ENCODE results near the gene ANTXR2. TPM values are rescaled to one million over a fixed set of nuclear protein-coding genes. Genes with fewer than 3 reads are reported as not detected.

The ANTXR2 gene
- total and polyA plus RNA-seq, 2 of the 8 experiments (the other 6 are each of a cell fraction or from before 2014, with no cell fraction given) = 1.1 to 7.5 TPM

GRCh38 chr4:79948739-79949138 is 124.3 kb downstream of the ANTXR2 start:
- H2BK120ac ChIP-seq (replicated peaks; ENCODE audit: low read depth, low read length) = no peak overlapping the region
- ChIA-PET POLR2A (ENCODE audit: partially characterized antibody) (no interaction called here), CTCF (ENCODE audit: partially characterized antibody) (no interaction called here)
- H3K23ac ChIP-seq (ENCODE audit: insufficient read length) = no peak overlapping the region
- H3K56ac ChIP-seq (replicated peaks; ENCODE audit: insufficient read length, low read depth, low read length) = no peak overlapping the region
- H4K91ac ChIP-seq (replicated peaks; ENCODE audit: insufficient read length, low read length) = no peak overlapping the region
- H4K5ac ChIP-seq (ENCODE audit: insufficient read length, low read depth, low read length) = no peak overlapping the region
- H4K8ac ChIP-seq (ENCODE audit: extremely low read depth, insufficient read depth, low read length) = no peak overlapping the region
- H3K36me3 ChIP-seq (ENCODE audit: control insufficient read depth in 2 of 4, insufficient read depth in 4 of 4, low read length in 3 of 4) = no peaks in the 10 kb centered on the region
- H2AFZ ChIP-seq (ENCODE audit: low read length) = no peak overlapping the region
- no peak overlapping the region for H3K9ac ChIP-seq (replicated peaks in 1 of 4; ENCODE audit: extremely low read depth in 1 of 4, low read depth in 3 of 4, low read length in 3 of 4)
- no peak overlapping the region for H3K14ac ChIP-seq (ENCODE audit: insufficient read length)
- no peak overlapping the region for H3K4ac ChIP-seq (replicated peaks; ENCODE audit: insufficient read length, low read depth, low read length)
- H2BK20ac ChIP-seq (ENCODE audit: low read length) = no peak overlapping the region
- H3K79me1 ChIP-seq (ENCODE audit: low read depth, low read length) = no peaks in the 10 kb centered on the region
- no peak overlapping the region for H2AK5ac ChIP-seq (ENCODE audit: low read depth, low read length)
- no peak overlapping the region for H3K18ac ChIP-seq (ENCODE audit: extremely low read depth, low read length)
- H3K4me3 ChIP-seq (ENCODE audit: extremely low read depth in 1 of 4, insufficient read depth in 2 of 4, low read depth in 3 of 4, low read length in 4 of 4) = no peak overlapping the region
- H2BK5ac ChIP-seq (ENCODE audit: low read depth, low read length) = no peak overlapping the region
- H3K23me2 ChIP-seq (ENCODE audit: low read depth, low read length) = no peaks in the 10 kb centered on the region
- no peak overlapping the region for H2BK12ac ChIP-seq (ENCODE audit: low read depth, low read length)
- H3K27me3 ChIP-seq (replicated peaks in 1 of 4; ENCODE audit: control insufficient read depth in 3 of 4, extremely low read depth in 1 of 4, insufficient read depth in 3 of 4, low read length in 3 of 4) = no peaks in the 10 kb centered on the region
- DNase-seq (ENCODE audit: low read depth in 1 of 2, low spot score in 2 of 2) (no peak), FAIRE-seq (no peak)
- H4K20me1 ChIP-seq (replicated peaks in 1 of 2; ENCODE audit: control insufficient read depth in 1 of 2, insufficient read depth in 2 of 2, low read length in 2 of 2) = no peaks in the 10 kb centered on the region
- H3K4me2 ChIP-seq (ENCODE audit: insufficient read depth in 1 of 2, low read depth in 2 of 2, low read length in 2 of 2) = no peak overlapping the region
- no peak overlapping the region for H3K27ac ChIP-seq (ENCODE audit: low read depth, low read length)
- H3K9me3 ChIP-seq (ENCODE audit: insufficient read depth in 2 of 2, low read depth in 1 of 2, low read length in 1 of 2) = no peaks in the 10 kb centered on the region
- H2BK15ac ChIP-seq (ENCODE audit: low read length) = no peak overlapping the region
- H3K4me1 ChIP-seq (replicated peaks in 1 of 4; ENCODE audit: control insufficient read depth in 3 of 4, insufficient read depth in 4 of 4, low read length in 3 of 4) = no peaks in the 10 kb centered on the region
- H3K79me2 ChIP-seq (ENCODE audit: control insufficient read depth in 1 of 2, insufficient read depth in 2 of 2, low read length in 2 of 2) = no peaks in the 10 kb centered on the region
- TF ChIP-seq SAP30 (IDR thresholded peaks at IDR 0.05; ENCODE audit: insufficient read depth, insufficient replicate concordance, low read length) (no peak), RXRA (IDR thresholded peaks at IDR 0.05; ENCODE audit: insufficient read depth, low read depth, low read length) (no peak), FOSL1 (IDR thresholded peaks at IDR 0.05; ENCODE audit: insufficient read depth, low read depth, low read length) (no peak), CREB1 (IDR thresholded peaks at IDR 0.05) (no peak), EP300 (IDR thresholded peaks at IDR 0.05; ENCODE audit: borderline replicate concordance in 1 of 2, low read depth in 2 of 2, low read length in 2 of 2) (no peak), RAD21 (IDR thresholded peaks at IDR 0.05 in 1 of 2, conservative IDR thresholded peaks at IDR 0.05 in 1 of 2; ENCODE audit: low read depth in 2 of 2, low read length in 2 of 2) (no peak), MAFK (IDR thresholded peaks at IDR 0.05; ENCODE audit: low read depth, low read length) (no peak), GABPA (IDR thresholded peaks at IDR 0.05; ENCODE audit: borderline replicate concordance, insufficient read depth, low read length) (no peak), SIX5 (IDR thresholded peaks at IDR 0.05; ENCODE audit: low read depth, low read length) (no peak), JUN (IDR thresholded peaks at IDR 0.05; ENCODE audit: low read depth, low read length) (no peak), SIN3A (conservative IDR thresholded peaks at IDR 0.05 in 1 of 2, IDR thresholded peaks at IDR 0.05 in 1 of 2; ENCODE audit: low read depth in 1 of 2, low read length in 2 of 2) (no peak), SP4 (IDR thresholded peaks at IDR 0.05; ENCODE audit: low read length) (no peak)
- TF ChIP-seq, protein P1, sequence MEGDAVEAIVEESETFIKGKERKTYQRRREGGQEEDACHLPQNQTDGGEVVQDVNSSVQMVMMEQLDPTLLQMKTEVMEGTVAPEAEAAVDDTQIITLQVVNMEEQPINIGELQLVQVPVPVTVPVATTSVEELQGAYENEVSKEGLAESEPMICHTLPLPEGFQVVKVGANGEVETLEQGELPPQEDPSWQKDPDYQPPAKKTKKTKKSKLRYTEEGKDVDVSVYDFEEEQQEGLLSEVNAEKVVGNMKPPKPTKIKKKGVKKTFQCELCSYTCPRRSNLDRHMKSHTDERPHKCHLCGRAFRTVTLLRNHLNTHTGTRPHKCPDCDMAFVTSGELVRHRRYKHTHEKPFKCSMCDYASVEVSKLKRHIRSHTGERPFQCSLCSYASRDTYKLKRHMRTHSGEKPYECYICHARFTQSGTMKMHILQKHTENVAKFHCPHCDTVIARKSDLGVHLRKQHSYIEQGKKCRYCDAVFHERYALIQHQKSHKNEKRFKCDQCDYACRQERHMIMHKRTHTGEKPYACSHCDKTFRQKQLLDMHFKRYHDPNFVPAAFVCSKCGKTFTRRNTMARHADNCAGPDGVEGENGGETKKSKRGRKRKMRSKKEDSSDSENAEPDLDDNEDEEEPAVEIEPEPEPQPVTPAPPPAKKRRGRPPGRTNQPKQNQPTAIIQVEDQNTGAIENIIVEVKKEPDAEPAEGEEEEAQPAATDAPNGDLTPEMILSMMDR (IDR thresholded peaks at IDR 0.05; ENCODE audit: control extremely low read depth in 1 of 3, insufficient read depth in 1 of 3, low read depth in 1 of 3, low read length in 3 of 3) = no peak

Data from H1 (cell line).